HG03280 (cell line): Measurements from ENCODE around the gene B3GALT6.
"Not testable (repeated sequence)": the region's sequence is repeated elsewhere in the genome, so short reads cannot be mapped to it uniquely, and the experiment has no call there.

Source experiments
- ATAC-seq: cut with Tn5 transposase; IDR thresholded peaks from one replicate; pipeline ENCODE4 v1.9.1; 2021; ENCODE audit warnings: mild to moderate bottlenecking, moderate library complexity; ENCODE audit not compliant: unreplicated experiment

The B3GALT6 gene

DNA sequence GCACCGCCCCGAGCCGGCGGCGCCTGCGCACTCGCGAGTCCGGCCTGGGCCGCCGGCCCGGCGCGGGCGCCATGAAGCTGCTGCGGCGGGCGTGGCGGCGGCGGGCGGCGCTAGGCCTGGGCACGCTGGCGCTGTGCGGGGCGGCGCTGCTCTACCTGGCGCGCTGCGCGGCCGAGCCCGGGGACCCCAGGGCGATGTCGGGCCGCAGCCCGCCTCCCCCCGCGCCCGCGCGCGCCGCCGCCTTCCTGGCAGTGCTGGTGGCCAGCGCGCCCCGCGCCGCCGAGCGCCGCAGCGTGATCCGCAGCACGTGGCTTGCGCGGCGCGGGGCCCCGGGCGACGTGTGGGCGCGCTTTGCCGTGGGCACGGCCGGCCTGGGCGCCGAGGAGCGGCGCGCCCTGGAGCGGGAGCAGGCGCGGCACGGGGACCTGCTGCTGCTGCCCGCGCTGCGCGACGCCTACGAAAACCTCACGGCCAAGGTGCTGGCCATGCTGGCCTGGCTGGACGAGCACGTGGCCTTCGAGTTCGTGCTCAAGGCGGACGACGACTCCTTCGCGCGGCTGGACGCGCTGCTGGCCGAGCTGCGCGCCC, at the start of gene B3GALT6:
Gene B3GALT6, plus strand, starts transcription at position 30 of the 588 bp plus-strand sequence. Its CDS starts 42 bp downstream, at position 72.
- no peak for ATAC-seq

DNA sequence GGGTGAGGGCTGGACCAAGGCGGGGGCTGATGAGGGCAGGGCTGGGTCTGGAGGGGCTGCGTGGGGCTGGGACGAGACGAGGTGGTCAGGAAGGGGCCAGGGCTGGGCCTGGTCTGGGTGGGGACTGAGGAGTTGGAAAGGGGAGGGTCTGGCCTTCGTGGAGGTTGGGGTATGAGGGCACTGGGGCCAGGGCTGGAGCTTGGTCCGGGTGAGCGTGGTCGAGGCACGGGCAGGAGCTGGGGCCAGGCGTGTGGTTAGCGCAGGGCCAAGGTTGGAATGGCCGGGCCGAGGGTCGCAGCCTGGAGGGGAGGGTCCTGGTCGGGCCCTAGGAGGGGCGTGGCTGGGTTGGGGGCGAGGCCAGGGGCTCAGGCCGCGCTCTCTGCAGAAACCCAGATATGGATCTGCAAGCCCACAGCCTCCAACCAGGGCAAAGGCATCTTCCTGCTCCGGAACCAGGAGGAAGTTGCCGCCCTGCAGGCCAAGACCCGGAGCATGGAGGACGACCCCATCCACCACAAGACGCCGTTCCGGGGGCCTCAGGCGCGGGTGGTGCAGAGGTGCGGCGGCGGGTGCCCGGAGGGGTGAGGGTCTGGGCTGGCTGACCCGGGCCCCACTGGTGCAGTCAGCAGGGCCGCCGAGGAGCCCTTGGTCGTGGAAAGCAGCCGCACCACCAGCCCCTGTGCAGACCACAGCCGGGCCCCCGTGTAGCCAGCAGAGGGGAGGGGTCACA, 49.4 kb upstream of the B3GALT6 start:
- no peak for ATAC-seq

DNA sequence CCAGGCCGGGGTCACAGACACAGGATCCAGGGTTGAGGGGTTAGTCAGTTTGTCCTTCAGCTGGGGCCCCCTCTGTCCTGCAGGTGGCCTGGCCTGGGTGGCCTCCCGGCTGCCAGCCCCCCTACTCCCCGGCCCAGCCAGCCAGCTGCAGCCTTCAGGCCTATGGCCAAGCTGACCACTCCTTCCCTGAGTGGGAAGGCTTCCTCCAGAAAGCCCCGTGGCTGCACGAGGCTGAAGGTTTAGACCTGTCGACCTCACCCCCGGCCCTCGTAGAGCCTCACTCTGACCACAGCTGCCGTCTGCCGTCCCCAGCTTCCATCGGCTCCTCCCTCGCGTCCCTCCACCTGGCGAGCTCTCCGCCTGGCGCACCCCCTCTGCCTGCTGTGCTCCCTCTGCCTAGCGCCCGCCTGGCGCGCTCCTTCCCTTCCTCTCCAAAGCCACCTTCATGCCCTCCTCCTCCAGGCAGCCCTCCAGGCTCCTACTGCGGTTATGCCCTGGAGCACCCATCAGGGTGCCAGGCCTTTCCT, 48.8 kb upstream of the B3GALT6 start:
- no peak for ATAC-seq

DNA sequence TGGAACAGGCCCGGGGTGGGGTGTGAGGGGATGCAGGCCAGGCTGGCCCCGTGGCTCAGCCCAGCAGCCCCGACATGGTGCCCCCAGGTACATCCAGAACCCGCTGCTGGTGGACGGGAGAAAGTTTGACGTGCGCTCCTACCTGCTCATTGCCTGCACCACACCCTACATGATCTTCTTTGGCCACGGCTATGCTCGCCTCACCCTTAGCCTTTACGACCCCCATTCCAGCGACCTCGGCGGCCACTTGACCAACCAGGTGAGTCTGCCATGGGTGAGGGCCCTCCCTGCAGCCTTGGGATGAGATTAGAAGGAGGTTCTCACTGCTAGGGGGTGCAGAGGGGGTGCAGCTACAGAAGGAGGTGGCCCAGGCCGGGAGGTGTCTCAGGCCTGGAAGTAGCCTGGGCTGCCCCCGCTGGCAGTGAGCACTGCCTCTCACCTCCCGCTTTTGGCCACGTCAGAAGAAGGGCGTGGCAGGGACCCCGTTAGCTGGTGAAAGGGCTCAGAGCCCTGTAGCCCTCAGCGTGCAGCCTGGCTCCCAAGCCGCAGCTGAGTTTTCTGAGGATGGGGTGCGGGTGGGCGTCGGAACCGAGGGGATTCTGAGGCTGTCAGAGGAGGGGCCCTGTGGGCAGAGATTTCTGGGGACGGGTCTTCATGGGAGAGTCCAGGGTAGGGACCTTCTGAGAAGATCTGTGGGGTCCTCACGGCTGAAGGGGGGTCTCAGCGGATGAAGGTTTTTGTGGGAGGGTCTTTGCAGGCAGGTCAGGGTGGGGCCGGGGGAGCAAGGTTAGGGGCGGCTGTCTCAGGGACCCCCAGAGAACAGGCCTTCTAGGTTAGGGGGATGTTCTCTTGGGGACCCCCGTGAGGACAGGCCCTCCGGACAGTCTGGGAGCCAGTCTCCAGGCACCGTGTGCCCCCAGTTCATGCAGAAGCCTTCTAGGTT, 47.9 kb upstream of the B3GALT6 start:
- no peak for ATAC-seq

DNA sequence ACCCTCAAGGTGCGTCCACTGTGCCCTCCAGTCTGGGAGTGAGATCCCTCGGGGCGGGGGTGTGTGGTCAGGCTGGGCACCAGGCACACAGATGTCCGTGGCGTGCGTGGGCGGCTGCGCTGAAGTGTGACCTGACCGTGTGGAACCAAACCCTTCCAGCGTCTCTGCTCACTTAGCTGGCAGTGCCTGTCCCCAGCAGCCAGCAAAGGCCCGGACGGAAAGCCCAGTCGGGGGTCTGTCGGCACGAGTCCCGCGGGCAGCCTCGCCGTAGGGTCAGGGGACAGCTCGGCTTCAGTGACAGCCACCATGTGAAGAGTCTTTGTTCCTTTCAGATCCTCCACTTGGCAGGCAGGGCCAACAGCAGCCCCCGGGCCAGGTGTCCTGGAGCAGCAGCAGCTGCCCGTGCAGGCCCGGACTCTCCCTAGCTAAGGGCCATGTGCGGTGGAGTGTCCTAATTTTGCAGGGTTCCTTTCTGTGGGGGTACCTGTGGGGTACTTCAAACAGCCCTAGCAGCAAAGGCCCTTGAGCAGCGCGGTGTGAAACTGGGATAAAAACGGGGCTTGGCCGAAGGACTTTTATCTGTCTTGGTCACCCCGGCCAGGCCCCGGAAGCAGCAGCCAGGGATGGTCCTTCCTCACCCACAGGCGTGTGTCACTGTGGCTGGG, 46.8 kb upstream of the B3GALT6 start:
- no peak for ATAC-seq

DNA sequence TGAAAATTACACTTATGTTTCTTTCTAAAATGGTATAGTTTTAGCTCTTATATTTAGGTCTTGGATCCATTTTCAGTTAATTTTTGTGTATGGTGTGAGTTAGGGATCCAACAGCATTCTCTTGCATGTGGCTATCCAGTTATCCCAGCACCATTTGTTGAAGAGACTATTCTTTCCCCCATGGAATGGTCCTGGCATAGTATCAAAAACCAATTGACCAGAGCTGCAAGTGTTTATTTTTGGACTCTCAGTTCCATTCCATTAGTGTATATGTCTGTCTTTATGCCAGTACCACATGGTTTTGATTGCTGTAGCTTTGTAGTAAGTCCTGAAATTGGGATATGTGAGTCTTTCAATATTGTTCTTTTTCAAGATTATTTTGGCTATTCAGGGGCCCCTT, 44.1 kb upstream of the B3GALT6 start:
- no peak for ATAC-seq

DNA sequence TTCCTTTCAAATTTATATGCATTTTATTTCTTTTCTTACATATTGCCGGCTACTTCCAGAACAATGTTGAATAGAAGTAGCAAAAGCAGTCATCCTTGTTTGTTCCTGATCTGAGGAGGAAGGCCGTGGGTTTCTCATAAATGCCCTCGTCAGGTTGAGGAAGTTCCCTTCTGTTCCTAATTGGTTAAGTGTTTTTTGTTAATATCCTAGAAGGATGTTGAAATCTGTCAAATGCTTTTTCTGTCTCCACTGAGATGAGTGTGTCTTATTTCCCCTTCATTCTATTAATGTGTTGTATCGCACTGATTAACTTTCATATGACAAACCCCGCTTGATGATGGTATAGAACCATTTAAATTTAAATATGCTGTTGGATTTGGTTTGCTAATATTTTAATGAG, 42.9 kb upstream of the B3GALT6 start:
- ATAC-seq: no peak

DNA sequence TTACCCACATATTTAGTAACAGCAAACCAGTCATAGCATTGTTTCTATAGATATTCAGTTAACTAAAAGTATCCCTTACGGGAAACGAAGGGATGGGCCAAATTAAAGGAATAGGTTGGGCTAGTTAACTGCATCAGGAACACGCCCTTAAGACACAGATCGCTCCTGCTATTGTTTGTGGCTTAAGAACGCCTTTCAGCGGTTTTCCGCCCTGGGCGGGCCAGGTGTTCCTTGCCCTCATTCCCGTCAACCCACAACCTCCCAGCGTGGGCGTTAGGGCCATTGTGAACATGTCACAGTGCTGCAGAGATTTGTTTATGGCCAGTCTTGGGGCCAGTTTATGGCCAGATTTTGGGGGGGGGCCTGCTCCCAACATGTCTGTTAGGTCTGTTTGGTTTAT, 40.3 kb upstream of the B3GALT6 start:
- ATAC-seq: no peak

DNA sequence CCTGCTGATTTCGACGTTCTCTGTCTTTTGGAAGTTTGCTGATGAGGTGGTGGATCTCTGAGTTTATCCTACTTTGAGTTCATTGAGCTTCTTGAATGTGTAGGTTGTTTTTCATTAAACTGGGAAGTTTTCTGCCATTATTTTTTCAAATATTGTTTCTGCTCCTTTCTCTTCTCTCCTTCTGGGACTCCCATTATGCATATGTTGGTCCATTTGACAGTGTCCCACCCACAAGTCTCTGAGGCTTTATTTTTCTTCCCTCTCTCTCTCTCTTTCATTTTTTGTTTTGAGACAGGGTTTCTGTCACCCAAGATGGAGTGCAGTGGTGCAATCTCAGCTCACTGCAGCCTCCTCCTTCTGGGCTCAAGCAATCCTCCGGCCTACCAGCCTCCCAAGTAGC, 37.3 kb upstream of the B3GALT6 start:
- no peak for ATAC-seq

DNA sequence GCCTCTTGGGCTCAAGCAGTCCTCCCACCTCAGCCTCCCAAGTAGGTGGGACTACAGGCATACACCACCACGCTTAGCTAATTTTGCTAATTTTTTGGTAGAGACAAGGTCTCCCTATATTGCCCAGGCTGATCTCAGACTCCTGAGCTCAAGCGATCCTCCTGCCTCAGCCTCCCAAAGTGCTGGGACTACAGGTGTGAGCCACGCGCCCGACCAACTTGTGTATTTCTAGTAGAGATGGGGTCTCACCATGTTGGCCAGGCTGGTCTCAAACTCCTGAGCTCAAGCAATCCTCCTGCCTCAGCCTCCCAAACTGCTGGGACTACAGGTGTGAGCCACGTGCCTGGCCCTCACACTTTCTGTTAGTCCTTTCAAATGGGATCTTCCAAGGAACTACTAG, 36.3 kb upstream of the B3GALT6 start:
- not testable (repeated sequence) for ATAC-seq

DNA sequence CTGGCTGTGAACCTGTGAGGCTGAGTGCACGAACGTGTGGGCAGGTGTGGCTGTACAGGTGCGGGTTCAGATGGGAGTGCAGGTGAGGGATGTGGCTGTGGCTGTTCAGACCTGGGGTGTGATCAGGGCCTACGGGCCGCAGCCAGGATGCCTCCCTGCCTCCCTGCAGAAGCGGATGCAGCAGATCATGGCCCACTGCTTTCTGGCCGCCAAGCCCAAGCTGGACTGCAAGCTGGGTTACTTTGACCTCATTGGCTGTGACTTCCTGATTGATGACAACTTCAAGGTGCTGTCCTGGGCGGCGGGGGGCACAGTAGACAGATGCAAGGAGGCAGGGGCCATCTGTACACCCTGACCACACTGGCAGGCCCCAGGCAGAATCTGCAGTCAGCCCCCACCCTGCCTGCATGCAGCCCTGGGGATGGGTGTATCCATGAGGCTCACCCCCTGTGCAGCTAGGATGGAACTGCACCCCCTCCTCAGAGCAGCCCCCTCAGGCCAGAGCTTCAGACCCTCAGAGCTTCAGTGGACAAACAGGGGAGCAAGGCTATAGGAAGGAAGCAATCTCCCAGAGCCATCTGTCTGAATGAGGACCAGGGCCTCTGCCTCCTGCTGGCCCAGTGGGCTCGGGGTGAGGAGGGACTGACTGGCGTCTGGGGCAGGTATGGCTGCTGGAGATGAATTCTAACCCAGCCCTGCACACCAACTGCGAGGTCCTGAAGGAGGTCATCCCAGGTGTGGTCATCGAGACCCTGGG, 35.4 kb upstream of the B3GALT6 start:
- ATAC-seq: no peak

DNA sequence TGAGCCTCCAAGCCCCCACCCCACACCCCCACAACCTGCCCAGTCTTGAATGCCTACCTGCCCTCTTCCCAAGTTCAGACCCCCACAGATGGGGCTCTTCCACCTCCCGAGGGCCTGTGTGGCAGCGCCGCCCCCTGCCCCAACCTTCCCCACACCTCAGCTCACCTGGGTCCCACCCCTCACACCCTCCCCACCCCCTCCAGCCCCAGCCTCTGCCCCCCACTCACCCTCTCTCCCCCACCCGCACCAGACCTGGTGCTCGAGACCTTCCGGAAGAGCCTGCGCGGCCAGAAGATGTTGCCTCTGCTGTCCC, 34.9 kb upstream of the B3GALT6 start:
- ATAC-seq: no peak

DNA sequence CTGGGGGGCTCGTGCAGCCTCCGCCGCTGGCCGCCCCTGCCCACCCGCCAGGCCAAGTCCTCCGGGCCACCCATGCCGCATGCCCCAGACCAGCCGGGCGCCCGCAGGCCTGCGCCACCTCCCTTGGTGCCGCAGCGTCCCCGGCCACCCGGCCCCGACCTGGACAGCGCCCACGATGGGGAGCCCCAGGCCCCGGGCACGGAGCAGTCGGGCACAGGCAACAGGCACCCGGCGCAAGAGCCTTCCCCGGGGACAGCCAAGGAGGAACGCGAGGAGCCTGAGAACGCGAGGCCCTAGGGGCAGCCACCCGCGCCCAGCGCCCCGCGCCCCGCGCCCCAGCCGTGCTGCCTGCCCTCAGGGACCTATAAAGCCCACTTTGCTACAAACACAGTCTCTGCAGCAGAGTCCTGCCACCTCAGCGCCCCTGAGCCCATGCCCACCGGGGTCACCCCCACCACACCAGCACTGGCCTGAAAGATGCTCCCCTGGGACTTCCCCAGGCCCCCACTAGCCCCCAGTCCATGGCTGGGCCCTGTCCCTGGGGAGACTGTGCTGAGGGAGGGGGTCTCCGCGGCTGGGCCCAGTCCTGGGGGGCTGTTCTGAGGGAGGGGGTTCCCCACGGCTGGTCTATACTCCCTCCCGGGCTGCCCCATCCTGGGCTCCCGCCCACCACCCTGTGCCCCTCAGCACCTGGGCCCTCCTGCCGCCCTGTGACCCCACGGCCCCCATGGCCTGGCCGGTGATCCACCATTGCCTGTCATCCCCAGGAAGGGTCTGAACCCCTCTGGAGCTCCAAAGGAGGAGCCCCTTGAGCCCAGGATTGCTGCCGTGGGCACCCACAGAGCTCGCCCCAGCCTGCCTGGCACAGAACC, 34.2 kb upstream of the B3GALT6 start:
- ATAC-seq: no peak

DNA sequence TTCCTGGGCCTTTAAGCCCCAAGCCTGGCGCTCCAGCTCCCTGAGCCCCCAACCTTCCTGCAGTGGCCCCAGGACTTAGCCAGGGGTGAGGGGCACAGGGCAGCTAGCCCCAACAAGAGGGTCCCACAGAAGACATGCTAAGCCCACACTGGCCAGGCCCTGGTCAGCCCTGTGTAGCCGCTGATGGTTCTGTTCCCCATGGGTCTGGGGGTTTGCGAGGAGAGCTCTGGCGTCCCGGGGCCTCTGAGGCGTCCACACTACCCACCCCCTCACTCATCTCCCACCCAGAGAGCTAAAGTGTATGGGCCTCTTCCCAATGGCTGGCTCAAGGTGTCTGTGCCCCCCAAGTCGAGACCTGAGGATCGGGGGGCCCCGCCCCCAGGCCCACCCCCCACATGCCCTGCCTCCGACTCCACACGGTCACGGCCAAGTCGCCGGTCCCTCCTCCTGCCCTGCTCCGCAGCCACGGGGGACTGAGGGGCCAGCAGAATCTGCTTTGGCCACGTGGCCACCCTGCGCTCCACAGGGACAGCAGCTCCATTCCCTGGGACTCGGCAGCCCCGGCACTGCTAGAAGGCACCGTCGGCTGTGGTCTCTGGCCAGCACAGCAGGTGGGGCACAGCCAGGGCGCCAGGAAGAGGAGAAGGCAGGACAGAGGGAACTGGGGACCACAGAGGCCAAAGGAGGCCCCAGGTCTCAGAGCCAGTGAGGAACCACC, 33.5 kb upstream of the B3GALT6 start:
- ATAC-seq: no peak

DNA sequence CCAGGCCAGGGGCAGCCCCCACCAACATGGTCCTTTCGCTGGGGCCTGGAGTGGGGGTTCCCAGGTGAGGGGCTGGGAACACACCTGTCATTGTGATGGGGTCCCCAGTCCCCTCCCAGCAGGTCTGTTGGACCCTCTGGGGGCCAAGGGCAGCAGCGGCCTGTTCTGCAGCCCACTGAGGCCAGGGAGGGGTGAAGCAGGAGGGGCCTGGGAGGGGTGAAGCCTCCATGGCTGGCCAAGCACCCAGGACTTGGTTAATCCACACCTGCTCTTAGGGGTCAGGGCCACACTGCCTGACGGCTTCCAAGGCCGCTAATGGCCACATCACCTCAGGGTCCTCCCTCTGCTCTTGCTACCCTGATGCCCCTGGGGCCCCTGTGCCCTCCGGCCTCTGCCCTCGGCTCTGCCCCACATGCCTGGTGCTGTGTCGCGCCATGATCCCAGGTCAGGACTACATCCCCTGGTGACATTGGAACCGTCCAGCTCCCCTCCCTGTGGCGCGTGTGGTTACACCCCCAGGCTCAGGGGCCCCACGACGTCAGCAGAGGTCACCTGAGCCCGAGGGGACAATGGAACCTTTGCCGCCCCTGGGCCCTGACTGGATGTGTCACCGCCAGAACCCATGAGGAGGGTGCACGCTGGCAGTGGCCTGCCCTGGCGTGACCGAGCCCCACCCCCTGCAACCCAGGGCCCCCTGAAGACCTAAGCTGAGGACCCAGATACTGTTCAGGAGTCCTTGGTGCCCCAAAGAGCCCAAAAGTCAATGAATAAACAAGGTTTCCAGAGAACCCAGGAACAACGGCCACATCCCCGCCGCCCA, 32.7 kb upstream of the B3GALT6 start:
- ATAC-seq: no peak

DNA sequence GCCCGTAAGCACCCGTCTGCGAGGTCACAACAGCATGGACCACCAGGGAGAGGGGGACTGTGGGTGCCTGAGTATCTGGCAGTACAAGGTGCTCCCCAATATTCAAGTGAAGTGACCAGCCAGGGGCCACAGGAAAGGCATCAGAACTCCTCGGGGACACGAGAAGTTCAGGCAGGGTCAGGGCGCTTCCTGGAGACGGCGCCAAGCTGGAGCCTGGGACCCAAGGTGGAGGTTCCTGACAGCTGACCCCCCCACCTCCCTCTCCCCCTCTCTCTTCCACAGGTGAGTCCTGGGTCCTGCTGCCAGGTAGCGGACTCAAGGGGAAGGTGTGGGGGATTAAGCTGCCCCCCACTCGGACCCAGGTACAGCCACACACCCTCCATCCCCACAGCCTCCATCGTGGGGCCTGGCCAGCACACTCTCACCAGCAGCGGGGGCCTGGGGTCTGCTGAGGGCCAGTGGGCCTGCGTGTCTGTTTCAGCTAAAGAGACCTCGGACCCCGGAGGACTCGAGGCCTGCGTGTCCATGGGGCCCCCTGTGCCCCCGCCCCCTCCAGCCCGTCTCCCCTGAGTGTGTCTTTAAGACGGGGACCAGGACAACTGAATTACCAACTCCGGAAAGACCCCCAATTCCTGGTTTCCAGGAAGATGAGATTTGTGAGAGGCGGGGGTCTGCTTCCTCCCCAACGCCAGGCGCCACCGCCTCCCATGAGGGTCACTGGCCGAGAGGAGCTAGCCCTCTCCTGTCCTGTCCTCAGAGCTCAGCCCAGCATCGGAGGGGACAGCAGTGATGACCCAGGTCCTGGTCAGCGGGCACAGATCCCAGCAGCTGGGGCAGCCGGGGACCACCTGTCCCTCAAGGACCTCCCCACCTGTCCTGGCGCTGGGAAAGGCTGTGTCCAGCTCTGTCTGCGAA, 31.8 kb upstream of the B3GALT6 start:
- ATAC-seq: no peak
